ENCODE data around the gene FAM120AOS. TPM values are rescaled to one million over a fixed set of nuclear protein-coding genes. Genes with fewer than 3 reads are reported as not detected.

FAM120AOS gene
- total RNA-seq, 1 experiment from 2014 or later, result 53.6 TPM

GRCh38 chr9:93456504-93456903 is 3.1 kb upstream of the FAM120AOS start:
- Histone ChIP-seq H4K91ac (ENCODE audit: insufficient read length, low read depth, low read length) (no peak overlapping the region), H2BK5ac (ENCODE audit: insufficient read length, low read length) (no peak overlapping the region), H3K18ac (ENCODE audit: insufficient read length, low read depth, low read length) (no peak overlapping the region), H2BK15ac (ENCODE audit: low read depth, low read length) (no peak overlapping the region), H2AK5ac (ENCODE audit: insufficient read length, low read length) (no peak overlapping the region), H3K79me2 (ENCODE audit: insufficient read depth, low read length) (peaks cover 38% of the 10 kb centered on the region), H3K23me2 (ENCODE audit: insufficient read length, low read depth, low read length, poor library complexity, severe bottlenecking) (peaks cover 13% of the 10 kb centered on the region), H3K14ac (ENCODE audit: insufficient read depth, low read length) (no peak overlapping the region), H3K4me1 (ENCODE audit: insufficient read depth, low read length) (peaks cover 8% of the 10 kb centered on the region; the same call in 1 of the 2 replicates), H2BK120ac (ENCODE audit: low read depth, low read length, poor library complexity, severe bottlenecking) (no peak overlapping the region), H3K23ac (ENCODE audit: insufficient read length, low read depth, low read length) (no peak overlapping the region), H4K5ac (ENCODE audit: insufficient read length, low read depth, low read length) (no peak overlapping the region), H3K4me2 (ENCODE audit: insufficient read depth, insufficient read length, low read length) (no peak overlapping the region), H2AFZ (ENCODE audit: low read length) (no peak overlapping the region), H3K27ac (ENCODE audit: insufficient read length, low read depth, low read length) (no peak overlapping the region), H3K9ac (ENCODE audit: extremely low read depth, insufficient read length, low read length) (no peak overlapping the region), H4K20me1 (ENCODE audit: control insufficient read depth, insufficient read depth, insufficient read length) (no peaks in the 10 kb centered on the region), H3K27me3 (ENCODE audit: insufficient read depth, low read length) (no peaks in the 10 kb centered on the region), H3T11ph (ENCODE audit: low read length) (no peak overlapping the region), H3K56ac (ENCODE audit: insufficient read length, low read depth, low read length) (no peak overlapping the region), H4K8ac (replicated peaks; ENCODE audit: insufficient read length, low read depth, low read length) (no peak overlapping the region), H2BK12ac (ENCODE audit: insufficient read length, low read depth, low read length) (no peak overlapping the region), H2BK20ac (ENCODE audit: low read depth, low read length, poor library complexity, severe bottlenecking) (no peak overlapping the region), H3K4ac (ENCODE audit: low read depth, low read length) (no peak overlapping the region), H3K79me1 (ENCODE audit: insufficient read depth, low read depth, low read length, poor library complexity, severe bottlenecking) (peaks cover 10% of the 10 kb centered on the region), H3K9me3 (ENCODE audit: control insufficient read depth, low read depth, low read length) (no peaks in the 10 kb centered on the region)
- TF ChIP-seq CTCF (conservative IDR thresholded peaks at IDR 0.05), result no peak
- Mint-ChIP-seq H3K4me1 (peaks cover 47 to 53% of the 10 kb centered on the region in 2 experiments), H3K9me3 (no peaks in the 10 kb centered on the region; a peak in 1 of 5 replicates), H3K27ac (no peak overlapping the region), H3K36me3 (ENCODE audit: insufficient read depth in 1 of 3, low read depth in 3 of 3) (peaks cover 0 to 6% (median 1%) of the 10 kb centered on the region in 3 experiments; a peak in 4 of 7 replicates), H3K27me3 (ENCODE audit: low read depth) (no peaks in the 10 kb centered on the region), H3K4me3 (no peak overlapping the region)
- no CpG with 5 or more reads among the region's 2 CpGs for WGBS (ENCODE audit: extremely low coverage, insufficient read length, low lambda C conversion rate)
- DNase-seq, result no peak

Measured in H9 (cell line).